Activated CD4-positive, alpha-beta T cell treated with anti-CD3 and anti-CD28 coated beads for 1 hour (primary cell): ENCODE measurements around the gene C1orf198.

Experiments used
- DNase-seq: peaks from one replicate; pipeline ENCODE4 v3.0.0-alpha.2; 2020

C1orf198 gene

GRCh38 chr1:230891413-230891812, 23.1 kb upstream of the C1orf198 start:
- no peak for DNase-seq

- DNase-seq, result no peak
Measured at GRCh38 chr1:230884646-230885045, 16.3 kb upstream of the C1orf198 start.

- DNase-seq, result no peak
Measured at GRCh38 chr1:230883967-230884366, 15.6 kb upstream of the C1orf198 start.

GRCh38 chr1:230879778-230880177, 11.5 kb upstream of the C1orf198 start:
- no peak for DNase-seq

GRCh38 chr1:230878591-230878990, 10.3 kb upstream of the C1orf198 start:
- no peak for DNase-seq

- DNase-seq, result no peak
Measured at GRCh38 chr1:230877924-230878590, 9.7 kb upstream of the C1orf198 start.

GRCh38 chr1:230877146-230877923, 9.0 kb upstream of the C1orf198 start:
- no peak for DNase-seq

GRCh38 chr1:230876660-230877059, 8.3 kb upstream of the C1orf198 start:
- no peak for DNase-seq

- no peak for DNase-seq
Measured at GRCh38 chr1:230875370-230875769, 7.0 kb upstream of the C1orf198 start.

- no peak for DNase-seq
Measured at GRCh38 chr1:230870916-230871315, 2.6 kb upstream of the C1orf198 start.

- DNase-seq, result no peak
Measured at GRCh38 chr1:230869500-230869899, 1.2 kb upstream of the C1orf198 start.

GRCh38 chr1:230868736-230869385, 540 bp upstream of the C1orf198 start:
- DNase-seq, result no peak

- no peak for DNase-seq
Measured at GRCh38 chr1:230867101-230867902, 1.0 kb downstream of the C1orf198 start.

GRCh38 chr1:230866171-230867070, 1.9 kb downstream of the C1orf198 start:
- DNase-seq, result no peak

GRCh38 chr1:230865062-230865817, 3.1 kb downstream of the C1orf198 start:
- DNase-seq, result no peak

GRCh38 chr1:230864441-230864840, 3.9 kb downstream of the C1orf198 start:
- DNase-seq, result no peak

GRCh38 chr1:230863449-230863848, 4.9 kb downstream of the C1orf198 start:
- DNase-seq, result no peak

GRCh38 chr1:230861970-230862595, 6.2 kb downstream of the C1orf198 start:
- DNase-seq, result no peak

GRCh38 chr1:230861489-230861888, 6.8 kb downstream of the C1orf198 start:
- DNase-seq, result no peak

- DNase-seq, result no peak
Measured at GRCh38 chr1:230860617-230861384, 7.5 kb downstream of the C1orf198 start.
